Measurements from ENCODE around the gene ARHGAP4. TPM values are rescaled to one million over a fixed set of nuclear protein-coding genes. Genes with fewer than 3 reads are reported as not detected.

ARHGAP4 gene
- total RNA-seq, 2 donors from 2014 or later: 147 to 158 TPM

GRCh38 chrX:153924149-153924861, 1.8 kb downstream of the ARHGAP4 start:
- DNase-seq: peak; percentile 36 to 46
- H3K27me3 Mint-ChIP-seq (ENCODE audit: low read depth): peaks cover 3% of the 10 kb centered on the region

GRCh38 chrX:153922932-153923857, 2.9 kb downstream of the ARHGAP4 start:
- no peak for ATAC-seq (replicated peaks in 1 of 2)
- peak; percentile 38 to 41 for DNase-seq
- peaks cover 5 to 10% of the 10 kb centered on the region in 2 donors for H3K36me3 Mint-ChIP-seq (ENCODE audit: insufficient read depth in 2 of 2)
- peaks cover 5% of the 10 kb centered on the region for H3K27me3 Mint-ChIP-seq (ENCODE audit: low read depth)
- peak overlapping the region; percentile 90 to 96 for H3K4me3 Mint-ChIP-seq
- no peaks in the 10 kb centered on the region for H3K9me3 Mint-ChIP-seq
- peaks cover 49% of the 10 kb centered on the region for H3K4me1 Mint-ChIP-seq (ENCODE audit: low read depth)
- peak overlapping the region; percentile 82 for H3K27ac Mint-ChIP-seq

More at GRCh38 chrX:153924149-153924861, 1.8 kb downstream of the ARHGAP4 start:
- Mint-ChIP-seq H3K4me1 (ENCODE audit: low read depth) (peaks cover 60% of the 10 kb centered on the region), H3K36me3 (ENCODE audit: insufficient read depth in 2 of 2) (peaks cover 5% of the 10 kb centered on the region in 2 donors), H3K4me3 (peak overlapping the region; percentile 90 to 96), H3K27ac (peak overlapping the region; percentile 82), H3K9me3 (no peaks in the 10 kb centered on the region)
- no peak for ATAC-seq (replicated peaks in 1 of 2)

GRCh38 chrX:153921511-153922446, 4.3 kb downstream of the ARHGAP4 start:
- Mint-ChIP-seq H3K27me3 (ENCODE audit: low read depth) (peaks cover 5% of the 10 kb centered on the region), H3K27ac (no peak overlapping the region), H3K36me3 (ENCODE audit: insufficient read depth in 2 of 2) (peaks cover 5 to 12% of the 10 kb centered on the region in 2 donors), H3K4me3 (peak overlapping the region; percentile 90 to 96), H3K9me3 (no peaks in the 10 kb centered on the region), H3K4me1 (ENCODE audit: low read depth) (peaks cover 38% of the 10 kb centered on the region)
- DNase-seq: no peak
- ATAC-seq (replicated peaks in 1 of 2): no peak

- no peak for DNase-seq
- H3K4me3 Mint-ChIP-seq: no peak overlapping the region
- ATAC-seq (replicated peaks in 1 of 2): no peak
- H3K27me3 Mint-ChIP-seq (ENCODE audit: low read depth): peaks cover 5% of the 10 kb centered on the region
- peaks cover 6 to 14% of the 10 kb centered on the region in 2 donors for H3K36me3 Mint-ChIP-seq (ENCODE audit: insufficient read depth in 2 of 2)
- peaks cover 34% of the 10 kb centered on the region for H3K4me1 Mint-ChIP-seq (ENCODE audit: low read depth)
- no peak overlapping the region for H3K27ac Mint-ChIP-seq
- H3K9me3 Mint-ChIP-seq: no peaks in the 10 kb centered on the region
These were observed 5.0 kb downstream of the ARHGAP4 start for GRCh38 chrX:153921070-153921469.

- ATAC-seq (replicated peaks in 1 of 2): no peak
- Mint-ChIP-seq H3K4me3 (no peak overlapping the region), H3K27ac (no peak overlapping the region), H3K27me3 (ENCODE audit: low read depth) (peaks cover 5% of the 10 kb centered on the region), H3K9me3 (no peaks in the 10 kb centered on the region), H3K4me1 (ENCODE audit: low read depth) (peaks cover 34% of the 10 kb centered on the region), H3K36me3 (ENCODE audit: insufficient read depth in 2 of 2) (peaks cover 4 to 14% of the 10 kb centered on the region in 2 donors)
- DNase-seq: no peak
These were observed 5.5 kb downstream of the ARHGAP4 start for GRCh38 chrX:153920546-153920945.

- no peaks in the 10 kb centered on the region for H3K9me3 Mint-ChIP-seq
These were observed 6.8 kb downstream of the ARHGAP4 start for GRCh38 chrX:153919281-153919680.

GRCh38 chrX:153917869-153918268, 8.2 kb downstream of the ARHGAP4 start:
- H3K36me3 Mint-ChIP-seq (ENCODE audit: insufficient read depth in 2 of 2): peaks cover 6 to 14% of the 10 kb centered on the region in 2 donors

More at GRCh38 chrX:153919281-153919680, 6.8 kb downstream of the ARHGAP4 start:
- Mint-ChIP-seq H3K4me1 (ENCODE audit: low read depth) (peaks cover 26% of the 10 kb centered on the region), H3K27ac (no peak overlapping the region), H3K4me3 (no peak overlapping the region), H3K36me3 (ENCODE audit: insufficient read depth in 2 of 2) (peaks cover 4 to 10% of the 10 kb centered on the region in 2 donors), H3K27me3 (ENCODE audit: low read depth) (peaks cover 5% of the 10 kb centered on the region)
- ATAC-seq (replicated peaks in 1 of 2) (no peak), DNase-seq (no peak)

GRCh38 chrX:153913701-153914100, 12.4 kb downstream of the ARHGAP4 start:
- H3K9me3 Mint-ChIP-seq: no peaks in the 10 kb centered on the region
- H3K4me1 Mint-ChIP-seq (ENCODE audit: low read depth): no peaks in the 10 kb centered on the region
- no peaks in the 10 kb centered on the region for H3K27me3 Mint-ChIP-seq (ENCODE audit: low read depth)
- H3K27ac Mint-ChIP-seq: no peak overlapping the region
- ATAC-seq (replicated peaks in 1 of 2) (no peak), DNase-seq (no peak)
- peaks cover 3 to 10% of the 10 kb centered on the region in 2 donors for H3K36me3 Mint-ChIP-seq (ENCODE audit: insufficient read depth in 2 of 2)
- no peak overlapping the region for H3K4me3 Mint-ChIP-seq

More at GRCh38 chrX:153917869-153918268, 8.2 kb downstream of the ARHGAP4 start:
- Mint-ChIP-seq H3K4me1 (ENCODE audit: low read depth) (peaks cover 11% of the 10 kb centered on the region), H3K9me3 (no peaks in the 10 kb centered on the region), H3K4me3 (no peak overlapping the region), H3K27ac (no peak overlapping the region), H3K27me3 (ENCODE audit: low read depth) (peaks cover 5% of the 10 kb centered on the region)
- ATAC-seq (replicated peaks in 1 of 2) (no peak), DNase-seq (no peak)

- Mint-ChIP-seq H3K36me3 (ENCODE audit: insufficient read depth in 2 of 2) (peaks cover 3 to 8% of the 10 kb centered on the region in 2 donors), H3K4me1 (ENCODE audit: low read depth) (no peaks in the 10 kb centered on the region), H3K27ac (no peak overlapping the region), H3K4me3 (no peak overlapping the region), H3K27me3 (ENCODE audit: low read depth) (no peaks in the 10 kb centered on the region), H3K9me3 (no peaks in the 10 kb centered on the region)
- no peak for DNase-seq
- no peak for ATAC-seq (replicated peaks in 1 of 2)
These were observed 12.9 kb downstream of the ARHGAP4 start for GRCh38 chrX:153913211-153913610.

- H3K27me3 Mint-ChIP-seq (ENCODE audit: low read depth): no peaks in the 10 kb centered on the region
- no peak overlapping the region for H3K4me3 Mint-ChIP-seq
- ATAC-seq (replicated peaks in 1 of 2) (no peak), DNase-seq (no peak)
- no peaks in the 10 kb centered on the region for H3K4me1 Mint-ChIP-seq (ENCODE audit: low read depth)
- peaks cover 3 to 5% of the 10 kb centered on the region in 2 donors for H3K36me3 Mint-ChIP-seq (ENCODE audit: insufficient read depth in 2 of 2)
- peak overlapping the region; percentile 6 for H3K27ac Mint-ChIP-seq
- no peaks in the 10 kb centered on the region for H3K9me3 Mint-ChIP-seq
These were observed 14.3 kb downstream of the ARHGAP4 start for GRCh38 chrX:153911798-153912197.

- no peak for ATAC-seq (replicated peaks in 1 of 2)
- peaks cover 6% of the 10 kb centered on the region for H3K4me1 Mint-ChIP-seq (ENCODE audit: low read depth)
- no peak overlapping the region for H3K4me3 Mint-ChIP-seq
- no peaks in the 10 kb centered on the region for H3K9me3 Mint-ChIP-seq
- no peak for DNase-seq
- H3K27me3 Mint-ChIP-seq (ENCODE audit: low read depth): no peaks in the 10 kb centered on the region
- H3K36me3 Mint-ChIP-seq (ENCODE audit: insufficient read depth in 2 of 2): peaks cover 2 to 3% of the 10 kb centered on the region in 2 donors
- no peak overlapping the region for H3K27ac Mint-ChIP-seq
These were observed 15.6 kb downstream of the ARHGAP4 start for GRCh38 chrX:153910446-153910845.

- Mint-ChIP-seq H3K27ac (no peak overlapping the region), H3K4me1 (ENCODE audit: low read depth) (peaks cover 6% of the 10 kb centered on the region), H3K27me3 (ENCODE audit: low read depth) (no peaks in the 10 kb centered on the region), H3K9me3 (no peaks in the 10 kb centered on the region), H3K36me3 (ENCODE audit: insufficient read depth in 2 of 2) (peaks cover 2 to 3% of the 10 kb centered on the region in 2 donors), H3K4me3 (no peak overlapping the region)
- ATAC-seq (replicated peaks in 1 of 2) (no peak), DNase-seq (no peak)
These were observed 16.1 kb downstream of the ARHGAP4 start for GRCh38 chrX:153909980-153910360.

Measured in activated T-cell treated with anti-CD3 and anti-CD28 coated beads, Interleukin-2, amount 50 U/mL, for 72 hours (primary cell).